8988T (cell line): ENCODE measurements around the gene NFKBIZ.
A peak's percentile ranks its signal among the peaks of the same experiment; 100 is the strongest.

Source experiments
- DNase-seq: peaks from one replicate; pipeline ENCODE4 v3.0.0; 2011

The NFKBIZ gene

DNA sequence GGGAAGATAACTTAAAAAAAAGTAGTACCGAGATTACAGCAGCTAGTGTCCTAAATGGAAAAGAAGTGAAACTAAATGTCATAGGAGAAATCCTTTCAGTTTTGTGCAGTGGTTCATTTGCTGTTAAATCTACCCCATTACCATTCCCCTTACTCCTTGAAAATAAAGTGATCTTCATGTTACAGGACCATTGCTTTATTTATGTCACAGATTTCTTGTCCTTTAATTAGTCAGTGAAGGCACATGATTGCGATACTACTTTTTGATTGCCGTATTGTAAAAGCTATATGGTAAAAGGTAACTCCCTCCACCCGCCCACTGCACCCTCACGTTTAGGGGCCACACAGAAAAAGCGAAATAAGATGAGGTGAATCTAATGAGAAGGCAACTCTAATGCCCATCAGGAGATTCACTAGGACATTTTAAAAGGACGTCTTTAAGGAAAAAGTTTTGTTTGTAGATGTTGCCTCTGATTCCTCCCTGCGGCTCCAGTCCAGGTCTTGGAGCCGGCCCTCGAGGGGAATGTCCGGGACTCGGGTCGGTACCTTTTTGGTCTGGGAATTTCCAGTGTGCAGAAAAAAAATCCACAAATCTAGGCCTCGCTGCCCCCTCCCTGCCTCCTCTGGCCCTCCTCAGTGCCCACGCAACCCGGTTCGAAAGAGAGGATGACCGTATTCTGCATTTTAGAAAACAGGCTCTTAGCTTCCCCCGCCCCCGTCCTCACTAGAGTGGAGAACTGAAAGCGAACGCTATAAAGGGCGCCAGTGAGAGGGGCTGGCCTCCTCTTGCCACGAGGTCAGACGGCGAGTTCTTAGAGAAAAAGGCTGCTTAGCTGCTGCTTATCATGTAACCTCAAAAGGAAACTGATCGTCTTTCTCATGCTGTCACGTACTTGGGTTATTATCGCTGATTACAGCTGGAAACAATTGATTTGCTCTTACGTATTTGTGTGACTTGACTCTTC, 21.8 kb upstream of the NFKBIZ start:
- DNase-seq, result no peak

DNA sequence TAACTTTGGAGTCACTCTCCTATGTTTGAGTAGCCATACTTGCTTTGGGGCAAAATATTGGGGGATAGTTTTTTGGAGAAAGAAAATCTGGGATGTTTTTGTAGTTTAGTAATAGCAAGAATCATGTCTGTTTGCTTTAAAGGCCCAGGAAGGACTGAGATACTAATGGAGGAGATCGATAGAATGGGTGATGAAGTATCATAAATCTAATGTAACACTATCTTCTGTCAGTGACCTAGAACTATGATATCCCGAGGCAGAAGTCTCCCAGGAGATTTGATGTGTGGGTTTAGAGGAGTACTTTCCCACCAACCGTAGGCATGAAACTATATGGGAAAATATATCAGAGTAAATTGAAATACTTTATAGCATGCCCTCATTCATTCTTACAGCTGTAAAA, 21.0 kb upstream of the NFKBIZ start:
- DNase-seq, result no peak

DNA sequence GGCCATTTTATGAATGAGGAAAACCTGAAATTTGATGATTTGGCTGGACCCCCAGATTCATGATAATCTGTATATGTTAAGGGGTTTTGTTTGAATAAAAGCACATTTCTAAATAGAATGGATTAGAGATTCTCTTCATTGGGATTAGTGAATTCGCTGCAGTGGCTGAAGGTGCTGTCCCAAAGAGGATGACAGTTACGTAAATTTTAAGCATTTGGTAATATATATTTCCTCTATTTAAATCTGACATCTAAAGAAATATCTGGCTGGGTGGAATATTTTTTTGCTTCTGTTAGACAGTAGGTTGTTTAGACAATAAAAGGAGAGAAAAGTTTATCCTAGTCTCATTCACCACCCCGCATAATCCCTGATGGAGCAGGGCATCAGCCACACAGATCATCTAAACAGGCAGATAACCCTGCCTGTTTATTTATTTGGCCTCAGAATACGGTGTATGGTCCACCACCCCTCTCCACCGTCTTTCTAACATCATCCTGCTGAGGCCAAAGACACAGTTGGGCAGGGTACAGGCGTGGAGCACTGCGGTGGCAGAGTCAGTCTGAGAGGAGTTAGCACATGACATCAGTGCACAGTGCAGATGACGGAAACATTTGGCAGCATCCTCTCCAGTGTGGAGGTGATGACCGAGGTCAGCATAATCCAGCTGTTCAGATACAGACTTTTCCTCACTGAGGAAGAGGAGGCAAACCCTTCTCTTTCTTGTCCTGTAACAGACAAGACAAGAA, 20.4 kb upstream of the NFKBIZ start:
- DNase-seq, result no peak

DNA sequence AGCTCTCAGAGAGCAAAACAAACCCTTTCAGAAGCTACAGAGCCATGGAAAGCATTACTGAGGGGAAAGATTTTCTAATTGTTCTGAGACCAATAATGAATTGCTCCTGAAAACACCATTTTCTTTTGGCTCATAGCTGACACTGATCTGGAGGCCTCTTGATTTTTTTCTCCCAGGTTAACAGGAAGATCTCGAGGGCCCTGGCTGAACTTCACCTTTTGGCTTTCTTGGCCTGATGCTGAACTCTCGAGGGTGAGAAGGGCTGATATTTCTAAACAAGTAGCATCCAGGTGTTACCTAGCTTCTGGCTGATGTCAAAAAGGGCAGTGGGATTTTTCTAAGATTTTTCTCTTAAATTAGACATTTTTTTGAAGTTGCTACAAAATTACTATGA, 19.9 kb upstream of the NFKBIZ start:
- no peak for DNase-seq

DNA sequence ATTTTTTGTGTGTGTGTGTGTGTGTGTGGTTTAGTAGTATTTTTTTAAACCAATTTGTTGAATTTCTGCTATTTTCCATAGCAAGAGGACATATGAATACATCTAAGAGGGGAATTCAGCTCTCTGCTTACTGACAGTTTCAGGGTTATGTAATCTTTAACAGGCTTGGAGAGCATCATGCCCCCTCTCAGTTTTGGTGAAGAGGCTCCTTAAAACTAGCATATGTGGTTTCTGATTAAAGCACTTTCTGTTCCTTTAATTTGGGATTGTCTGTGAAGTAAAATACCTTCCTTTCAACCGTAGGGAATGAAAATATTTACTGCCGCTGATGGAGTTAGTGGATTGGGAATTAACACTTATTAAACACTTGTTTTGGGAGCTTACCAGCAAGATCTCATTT, 19.4 kb upstream of the NFKBIZ start:
- no peak for DNase-seq

DNA sequence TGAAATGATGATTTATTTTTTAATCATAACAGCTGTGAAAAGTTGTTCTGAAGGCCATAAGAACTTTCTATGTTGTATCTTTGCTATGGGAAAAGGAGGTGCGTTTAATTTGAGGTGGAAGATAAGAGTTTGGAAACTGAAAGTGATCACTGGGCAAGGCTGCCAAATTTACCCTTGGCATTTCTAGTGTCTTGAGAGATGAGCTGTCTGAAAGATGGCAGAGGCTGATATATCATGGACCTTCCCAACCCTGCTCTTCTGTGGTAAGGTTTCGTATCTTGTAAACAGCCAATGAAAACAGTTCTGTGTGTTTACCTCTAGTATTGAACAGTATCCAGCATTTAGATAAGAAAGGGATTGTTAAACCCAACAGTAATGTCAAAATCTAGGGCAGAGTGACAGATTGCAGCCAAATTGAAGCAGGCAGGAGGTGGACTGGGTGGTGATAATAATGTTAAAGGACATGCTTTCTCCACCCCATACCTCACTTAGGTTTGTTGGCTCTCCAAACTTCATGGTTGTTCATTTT, 15.8 kb upstream of the NFKBIZ start:
- no peak for DNase-seq

DNA sequence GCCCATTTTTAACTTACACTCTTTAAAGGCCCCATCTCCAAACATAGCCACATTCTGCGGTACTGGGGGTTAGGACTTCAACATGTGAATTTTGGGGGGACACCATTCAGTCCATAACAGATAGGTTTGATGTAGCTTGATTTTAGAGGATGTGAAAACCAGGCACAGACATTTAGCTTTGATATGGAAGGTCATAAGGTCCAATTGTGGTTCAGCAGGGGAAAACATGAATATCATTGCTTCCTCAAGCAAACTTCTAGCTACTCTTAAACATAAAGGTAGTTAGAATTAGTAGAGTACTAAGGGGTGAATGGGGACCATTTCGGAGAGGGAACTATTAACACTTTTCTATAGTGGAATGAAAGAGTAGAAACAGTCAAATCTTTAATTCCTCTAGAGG, 13.6 kb upstream of the NFKBIZ start:
- DNase-seq, result no peak

DNA sequence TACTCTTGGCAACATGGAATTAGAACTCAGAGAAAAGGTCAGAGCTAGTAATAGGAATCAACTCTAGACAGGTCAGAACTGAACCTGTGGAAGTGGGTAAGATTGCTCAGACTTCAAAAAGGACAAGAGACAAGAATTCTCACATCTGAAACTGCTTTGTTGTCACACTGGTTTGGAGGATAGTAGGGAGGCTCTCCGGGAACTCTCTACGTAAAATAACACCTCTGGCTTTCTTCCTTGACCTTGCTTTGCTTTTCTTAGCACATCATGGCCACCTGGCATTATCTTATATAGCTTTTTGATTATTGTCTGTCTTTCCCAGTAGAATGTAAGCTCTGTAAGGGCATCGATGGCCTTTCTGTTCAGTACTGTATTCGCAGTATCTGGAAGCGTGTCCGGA, 13.2 kb upstream of the NFKBIZ start:
- DNase-seq, result no peak

DNA sequence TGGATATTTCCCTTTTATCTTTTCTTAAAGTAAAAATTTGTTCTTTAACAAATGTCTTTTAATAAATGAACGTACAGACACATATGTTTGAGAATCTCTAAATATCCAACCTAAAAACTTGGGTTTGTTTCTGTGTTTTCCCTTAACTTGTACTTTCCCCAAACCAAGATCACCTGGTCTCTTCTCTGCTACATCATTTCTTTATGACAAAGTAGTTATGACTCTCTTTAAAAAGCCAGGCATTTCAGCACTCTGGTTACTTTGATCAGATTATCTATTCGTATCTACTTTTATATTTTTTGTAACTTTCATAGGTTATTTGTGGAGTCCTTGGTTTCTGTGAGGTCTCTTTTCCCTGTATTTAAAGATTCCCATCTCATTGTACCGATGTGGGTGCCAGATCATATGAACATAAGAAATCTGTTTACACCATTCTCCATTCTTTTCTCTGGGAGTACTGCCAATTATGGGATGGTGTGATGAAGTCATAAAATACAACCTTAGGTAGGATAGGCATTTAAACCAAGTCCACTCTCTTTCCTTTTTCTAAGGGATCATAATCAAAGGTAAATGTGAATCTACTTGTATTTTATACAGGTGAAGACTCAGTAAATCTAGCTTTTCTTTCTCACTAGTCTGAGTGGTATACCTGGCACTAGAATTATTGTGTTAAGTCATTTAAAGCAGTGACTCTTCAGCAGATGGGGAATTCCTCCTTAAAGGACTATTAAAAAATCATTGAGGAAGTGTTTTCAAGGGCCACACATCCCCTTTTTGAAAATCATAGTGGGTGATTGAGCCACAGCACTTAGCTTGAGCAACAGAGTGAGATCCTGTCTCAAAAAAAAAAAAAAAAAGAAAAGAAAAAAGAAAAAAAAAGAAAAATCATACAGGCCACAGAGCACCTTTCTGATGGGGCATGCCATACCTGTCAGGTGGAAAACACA, 12.4 kb upstream of the NFKBIZ start:
- no peak for DNase-seq

DNA sequence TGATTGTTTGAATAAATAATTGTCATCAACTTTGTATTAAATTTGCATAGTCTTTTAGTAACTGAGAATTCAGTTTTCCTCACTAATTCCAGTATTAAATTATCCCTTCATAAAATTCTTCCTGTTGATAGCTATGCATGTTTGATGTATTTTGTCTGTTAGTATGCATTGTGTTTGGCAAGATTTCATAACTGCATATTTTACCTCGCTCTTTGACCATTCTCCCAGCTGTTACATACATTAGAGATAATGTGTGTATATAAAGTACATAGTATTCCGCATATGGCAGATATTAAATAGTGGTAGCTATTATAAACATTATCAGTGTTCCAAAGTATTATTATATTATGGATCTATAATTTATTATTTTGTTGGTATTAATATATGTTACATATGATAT, 10.6 kb upstream of the NFKBIZ start:
- no peak for DNase-seq

DNA sequence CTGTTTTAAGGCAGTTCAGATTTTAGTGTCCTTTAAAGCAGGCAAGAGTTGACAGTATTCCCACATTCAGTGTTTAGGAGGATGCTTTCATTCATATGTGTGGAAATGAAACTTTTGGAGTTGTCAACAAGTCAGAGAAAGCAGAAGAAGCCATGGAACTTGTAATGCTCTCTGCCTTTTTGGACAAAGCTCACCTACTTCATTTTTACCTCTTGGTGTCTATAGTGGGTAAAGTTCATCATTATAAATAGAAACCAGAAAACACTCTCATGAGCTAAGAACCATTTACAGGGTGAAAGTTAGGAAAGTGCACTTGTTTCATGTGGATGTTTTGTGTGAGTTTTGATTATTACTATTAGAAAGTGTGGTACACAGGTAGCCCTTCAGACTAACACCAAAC, 9.2 kb upstream of the NFKBIZ start:
- no peak for DNase-seq

DNA sequence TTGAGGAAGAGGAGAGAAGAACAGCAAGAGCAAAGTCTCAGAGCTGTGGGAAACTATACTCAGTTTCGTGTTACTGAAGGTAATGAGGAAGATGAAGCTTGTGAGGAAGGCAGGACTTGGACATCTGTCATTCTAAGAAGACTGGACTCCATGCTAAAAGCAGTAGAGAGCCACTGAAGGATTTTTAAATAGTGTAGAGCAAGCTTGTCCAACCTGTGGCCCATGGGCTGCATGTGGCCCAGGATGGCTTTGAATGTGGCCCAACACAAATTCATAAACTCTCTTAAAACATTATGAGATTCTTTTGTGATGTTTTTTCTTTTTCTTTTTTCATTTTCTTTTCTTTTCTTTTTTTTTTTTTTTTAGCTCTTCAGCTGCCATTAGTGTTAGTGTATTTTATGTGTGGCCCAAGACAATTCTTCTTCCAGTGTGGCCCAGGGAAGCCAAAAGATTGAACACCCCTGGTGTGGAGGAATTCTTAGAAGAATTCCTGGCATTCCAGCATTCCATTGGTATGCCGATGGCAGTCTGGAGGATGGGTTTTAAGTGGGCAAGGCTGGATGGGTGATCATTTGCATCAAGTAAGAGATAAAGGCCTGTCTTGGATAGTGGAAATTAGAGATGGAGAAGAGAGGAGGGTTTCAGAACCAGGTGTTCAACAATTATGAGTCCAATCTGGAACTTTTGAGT, 6.9 kb upstream of the NFKBIZ start:
- DNase-seq, result peak; percentile 31

DNA sequence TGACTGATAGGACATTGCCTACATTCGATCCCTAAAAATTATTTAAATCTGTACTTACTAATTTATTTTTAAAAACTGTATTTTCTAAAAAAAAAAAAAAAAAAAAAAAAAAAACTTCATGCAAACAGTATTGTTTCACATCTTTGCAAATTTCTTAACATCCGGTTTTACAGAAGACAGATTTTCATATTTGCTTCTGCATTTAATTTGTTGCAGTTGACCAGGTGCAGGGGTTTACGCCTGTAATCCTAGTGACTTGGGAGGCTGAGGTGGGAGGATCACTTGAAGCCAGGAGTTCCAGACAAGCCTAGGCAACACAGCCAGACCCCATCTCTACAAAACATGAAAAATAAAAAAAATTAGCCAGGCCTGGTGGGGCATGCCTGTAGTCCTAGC, 6.4 kb upstream of the NFKBIZ start:
- no peak for DNase-seq

DNA sequence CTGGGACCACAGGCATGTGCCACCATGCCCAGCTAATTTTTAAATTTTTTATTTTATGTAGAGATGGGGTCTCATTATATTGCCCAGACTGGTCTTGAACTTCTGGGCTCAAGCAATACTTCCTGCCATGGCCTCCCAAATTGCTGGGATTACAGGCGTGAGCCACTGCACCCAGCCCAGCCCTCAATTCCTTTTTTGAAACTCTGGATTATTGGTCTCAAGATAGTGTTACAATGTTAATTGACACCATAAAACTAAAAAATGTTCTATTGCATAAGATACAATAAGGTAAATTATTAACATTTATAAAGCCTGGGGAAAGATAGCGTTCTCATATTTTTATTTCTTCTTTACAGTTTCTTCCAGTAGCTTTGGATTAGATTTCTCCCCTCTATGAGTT, 3.9 kb upstream of the NFKBIZ start:
- DNase-seq, result no peak

DNA sequence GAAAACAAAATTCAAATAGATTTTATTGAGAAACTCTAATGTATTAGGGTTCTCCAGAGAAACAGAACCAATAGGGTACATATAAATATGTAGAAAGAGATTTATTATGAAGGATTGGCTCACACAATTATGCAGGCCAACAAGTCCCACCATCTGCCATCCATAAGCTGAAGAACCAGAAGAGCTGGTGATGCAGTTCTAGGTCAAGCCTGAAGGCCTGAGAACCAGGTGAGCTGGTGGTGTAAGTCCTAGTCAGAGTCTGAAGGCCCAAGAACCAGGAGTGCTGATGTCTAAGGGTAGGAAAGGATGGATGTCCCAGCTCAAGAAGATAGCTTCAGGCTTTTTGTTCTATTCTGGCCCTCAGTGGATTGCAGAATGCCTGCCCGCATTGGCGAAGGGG, 2.6 kb upstream of the NFKBIZ start:
- no peak for DNase-seq

DNA sequence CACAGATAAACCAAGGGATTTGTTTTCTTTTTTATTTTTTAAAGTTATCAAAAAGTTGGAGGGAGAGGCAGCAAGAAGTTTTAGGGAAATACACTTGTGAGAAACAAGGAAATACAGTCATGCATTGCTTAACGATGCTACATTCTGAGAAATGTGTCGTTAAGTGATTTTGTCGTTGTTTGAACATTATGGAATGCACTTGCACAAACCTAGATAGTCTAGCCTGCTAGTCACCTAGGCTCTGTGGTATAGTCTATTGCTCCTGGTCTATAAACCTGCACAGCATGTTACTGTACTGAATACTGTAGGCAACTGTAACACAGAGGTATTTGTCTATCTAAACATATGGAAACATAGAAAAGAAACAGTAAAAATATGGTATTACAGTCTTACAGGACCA, 2.0 kb upstream of the NFKBIZ start:
- no peak for DNase-seq

DNA sequence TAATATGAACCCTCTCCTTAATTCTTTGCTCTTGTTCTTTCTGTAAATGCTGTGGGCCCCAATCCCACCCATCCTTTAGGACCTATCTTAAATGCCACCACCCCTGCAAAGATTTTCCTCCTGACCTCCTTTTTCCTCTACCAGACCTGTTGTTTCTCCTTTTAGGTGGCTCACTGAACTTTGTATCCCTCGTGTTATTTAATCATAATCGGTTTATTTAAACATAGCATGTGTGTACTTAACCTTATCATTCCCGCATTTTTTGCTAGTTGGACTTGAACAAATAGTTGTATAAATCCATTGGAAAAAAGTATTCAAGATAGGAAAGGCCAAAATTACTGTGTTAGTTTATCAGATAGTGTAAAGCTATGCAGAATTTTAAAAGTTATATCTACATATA, 988 bp upstream of the NFKBIZ start:
- no peak for DNase-seq

DNA sequence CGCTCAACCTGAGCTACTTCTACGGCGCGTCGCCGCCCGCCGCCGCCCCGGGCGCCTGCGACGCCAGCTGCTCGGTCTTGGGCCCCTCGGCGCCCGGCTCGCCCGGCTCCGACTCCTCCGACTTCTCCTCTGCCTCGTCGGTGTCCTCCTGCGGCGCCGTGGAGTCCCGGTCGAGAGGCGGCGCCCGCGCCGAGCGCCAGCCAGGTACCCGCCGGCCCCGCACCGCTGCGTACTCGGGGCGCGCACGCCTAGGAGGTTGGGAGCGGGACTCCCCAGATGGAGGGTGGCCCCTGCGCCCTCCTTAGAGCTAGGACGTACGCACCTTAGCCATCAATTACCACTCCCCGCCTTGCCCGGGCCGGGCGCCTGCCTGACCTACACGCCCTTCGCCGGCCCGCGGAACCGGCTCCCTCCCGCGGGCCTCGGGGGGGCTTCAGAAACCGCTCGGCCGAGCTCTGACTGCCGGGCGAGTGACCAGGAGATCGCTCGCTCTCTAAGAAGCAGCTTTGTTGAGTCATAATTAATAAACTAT, 466 bp downstream of the NFKBIZ start:
- no peak for DNase-seq

DNA sequence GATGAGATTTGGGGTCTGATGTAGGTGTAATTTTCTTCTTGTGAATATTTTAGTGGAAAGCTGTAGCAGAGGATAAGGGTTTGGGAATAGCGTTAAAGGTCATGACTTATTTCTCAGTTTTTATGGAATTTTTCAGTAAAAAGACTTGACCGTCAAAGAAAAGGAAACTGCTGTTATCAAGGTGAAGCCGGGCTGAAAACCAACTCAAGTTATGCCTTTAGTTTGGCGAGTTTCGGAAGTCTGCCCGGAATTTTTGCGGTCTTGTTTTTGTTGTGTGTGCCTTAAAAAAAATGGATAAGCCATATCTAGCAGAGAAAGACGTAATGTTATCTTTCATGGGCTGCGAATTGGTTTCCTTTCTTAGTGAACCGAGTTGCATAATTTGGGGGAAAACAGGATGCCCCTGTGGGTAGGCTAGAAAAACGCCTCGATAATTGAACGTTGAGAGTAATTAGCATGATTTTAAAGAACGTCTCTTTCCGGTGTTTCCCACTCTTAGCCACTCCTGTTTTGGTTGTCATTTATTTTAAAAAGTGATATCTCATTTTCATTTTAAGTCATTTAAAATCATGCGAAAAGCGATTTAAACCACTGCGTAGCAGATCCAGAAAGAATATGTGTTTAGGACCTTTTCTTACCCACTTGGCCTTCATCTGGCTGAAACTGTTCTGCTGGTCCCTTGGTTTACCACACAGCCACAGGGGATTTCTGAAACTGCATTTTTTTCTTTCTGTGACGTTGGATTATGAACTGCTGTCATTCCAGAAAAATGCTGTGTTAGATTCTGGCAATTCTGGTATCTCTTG, 1.1 kb downstream of the NFKBIZ start:
- no peak for DNase-seq

DNA sequence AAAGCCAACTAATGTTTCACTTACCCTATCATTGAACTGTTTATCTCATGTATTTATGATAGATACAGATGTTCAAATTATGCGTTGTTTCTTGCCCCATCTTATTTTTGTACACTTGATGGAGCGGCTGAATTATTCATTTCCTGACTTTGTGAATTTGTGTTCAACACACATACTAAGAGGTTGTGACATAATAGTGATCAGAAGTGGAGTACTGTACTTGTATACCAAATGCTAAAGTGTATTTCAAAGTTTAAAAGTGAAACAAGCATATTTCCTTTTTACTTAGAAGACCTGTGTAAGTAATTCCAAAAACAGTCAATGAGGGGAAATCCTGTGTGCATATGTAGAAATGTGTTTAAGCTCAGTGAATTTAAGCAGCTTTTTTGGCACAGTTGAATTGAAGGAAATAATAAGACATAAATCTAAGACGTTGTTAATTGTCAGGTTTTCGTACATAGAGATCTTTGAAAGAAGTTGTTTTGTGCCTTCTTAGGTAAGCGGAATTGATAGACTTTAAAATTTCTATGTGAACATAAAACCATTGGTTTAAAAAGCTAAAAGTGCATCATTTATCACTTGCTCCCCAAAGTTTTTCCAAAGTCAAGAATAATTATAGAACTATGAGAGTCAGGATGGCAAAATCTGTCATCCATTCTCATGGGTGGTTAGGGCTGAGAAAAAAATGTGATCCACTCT, 1.9 kb downstream of the NFKBIZ start:
- DNase-seq, result no peak
